ENCODE measurements around the gene E4F1.

DNA sequence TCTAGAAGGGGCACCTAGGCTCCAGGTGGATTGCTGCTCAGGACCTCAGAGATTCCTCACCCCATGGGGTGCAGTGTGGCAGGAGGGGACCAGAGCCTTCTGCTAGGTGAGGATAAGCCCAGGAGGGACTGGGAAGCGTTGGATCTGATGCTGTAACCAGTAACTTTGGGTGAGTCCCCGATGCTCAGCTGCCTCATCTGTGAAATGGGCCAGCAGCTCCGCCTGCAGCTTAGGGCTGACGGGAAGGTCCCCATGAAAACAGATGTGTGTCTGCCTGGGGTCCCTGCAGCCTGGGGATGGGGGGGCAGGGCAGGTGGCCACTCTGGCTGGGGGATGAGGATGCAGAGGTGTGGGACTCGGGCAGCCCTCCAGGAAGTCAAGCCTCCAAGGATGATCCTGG, 24.3 kb upstream of the E4F1 start:
- TF ChIP-seq POLR2A (IDR thresholded peaks at IDR 0.05) (no peak), EP300 (IDR thresholded peaks at IDR 0.05) (no peak)
- TF ChIP-seq, protein P1, sequence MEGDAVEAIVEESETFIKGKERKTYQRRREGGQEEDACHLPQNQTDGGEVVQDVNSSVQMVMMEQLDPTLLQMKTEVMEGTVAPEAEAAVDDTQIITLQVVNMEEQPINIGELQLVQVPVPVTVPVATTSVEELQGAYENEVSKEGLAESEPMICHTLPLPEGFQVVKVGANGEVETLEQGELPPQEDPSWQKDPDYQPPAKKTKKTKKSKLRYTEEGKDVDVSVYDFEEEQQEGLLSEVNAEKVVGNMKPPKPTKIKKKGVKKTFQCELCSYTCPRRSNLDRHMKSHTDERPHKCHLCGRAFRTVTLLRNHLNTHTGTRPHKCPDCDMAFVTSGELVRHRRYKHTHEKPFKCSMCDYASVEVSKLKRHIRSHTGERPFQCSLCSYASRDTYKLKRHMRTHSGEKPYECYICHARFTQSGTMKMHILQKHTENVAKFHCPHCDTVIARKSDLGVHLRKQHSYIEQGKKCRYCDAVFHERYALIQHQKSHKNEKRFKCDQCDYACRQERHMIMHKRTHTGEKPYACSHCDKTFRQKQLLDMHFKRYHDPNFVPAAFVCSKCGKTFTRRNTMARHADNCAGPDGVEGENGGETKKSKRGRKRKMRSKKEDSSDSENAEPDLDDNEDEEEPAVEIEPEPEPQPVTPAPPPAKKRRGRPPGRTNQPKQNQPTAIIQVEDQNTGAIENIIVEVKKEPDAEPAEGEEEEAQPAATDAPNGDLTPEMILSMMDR (IDR thresholded peaks at IDR 0.05) = no peak
